Measurements from ENCODE around the gene THBS2.
"Not testable (repeated sequence)": the region's sequence is repeated elsewhere in the genome, so short reads cannot be mapped to it uniquely, and the experiment has no call there.

The THBS2 gene

DNA sequence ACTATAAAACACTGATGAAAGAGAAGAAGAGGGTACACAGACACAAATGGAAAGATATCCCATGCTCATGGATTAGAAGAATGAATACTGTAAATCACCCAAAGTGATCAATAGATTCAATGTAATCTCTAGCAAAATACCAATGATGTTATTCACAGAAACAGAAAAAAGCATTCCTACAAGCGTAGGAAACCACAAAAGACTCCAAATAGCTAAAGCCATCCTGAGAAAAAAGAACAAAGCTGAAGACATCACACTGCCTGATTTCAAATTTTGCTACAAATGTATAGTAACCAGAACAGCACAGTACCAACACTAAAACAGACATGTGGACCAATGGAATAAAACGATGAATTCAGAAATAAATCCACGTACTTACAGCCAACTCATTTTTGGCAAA, 43.0 kb downstream of the THBS2 start:
- DNase-seq (ENCODE audit: low spot score) = no peak

DNA sequence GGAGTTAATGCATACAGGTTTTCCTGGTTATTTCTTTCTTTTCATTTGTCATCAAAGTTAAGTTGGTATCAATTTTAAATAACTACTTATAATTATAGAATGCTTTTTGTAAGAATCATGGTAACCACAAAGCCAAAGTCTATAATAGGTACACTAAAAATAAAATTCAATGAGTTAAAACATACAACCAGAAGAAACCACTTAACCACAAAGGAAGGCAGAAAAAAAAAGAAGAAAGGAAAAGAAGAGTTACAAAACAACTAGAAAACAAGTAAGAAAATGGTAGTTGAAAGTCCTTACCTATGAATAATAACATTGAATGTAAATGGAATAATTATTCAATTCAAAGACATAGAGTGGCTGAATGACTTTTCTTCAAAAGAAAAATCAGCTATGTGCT, 45.6 kb downstream of the THBS2 start:
- no peak for DNase-seq (ENCODE audit: low spot score)

DNA sequence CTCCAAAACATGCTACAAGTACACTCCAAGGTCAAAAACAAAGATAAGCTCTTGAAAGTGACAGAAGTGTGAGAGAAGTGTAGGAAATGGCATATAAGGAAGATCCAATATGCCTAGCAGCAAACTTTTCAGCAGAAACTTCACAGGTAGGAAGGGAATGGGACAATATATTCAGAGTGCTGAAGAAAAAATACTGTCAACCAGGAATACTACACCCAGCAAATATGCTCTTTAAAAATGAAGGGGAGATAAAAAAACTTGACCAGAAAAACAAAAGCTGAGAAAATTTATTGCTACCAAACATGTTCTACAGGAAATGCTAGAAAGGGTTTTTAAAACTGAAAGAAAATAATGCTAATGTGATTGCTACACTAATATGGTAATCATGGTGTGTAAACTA, 46.2 kb downstream of the THBS2 start:
- no peak for DNase-seq (ENCODE audit: low spot score)

DNA sequence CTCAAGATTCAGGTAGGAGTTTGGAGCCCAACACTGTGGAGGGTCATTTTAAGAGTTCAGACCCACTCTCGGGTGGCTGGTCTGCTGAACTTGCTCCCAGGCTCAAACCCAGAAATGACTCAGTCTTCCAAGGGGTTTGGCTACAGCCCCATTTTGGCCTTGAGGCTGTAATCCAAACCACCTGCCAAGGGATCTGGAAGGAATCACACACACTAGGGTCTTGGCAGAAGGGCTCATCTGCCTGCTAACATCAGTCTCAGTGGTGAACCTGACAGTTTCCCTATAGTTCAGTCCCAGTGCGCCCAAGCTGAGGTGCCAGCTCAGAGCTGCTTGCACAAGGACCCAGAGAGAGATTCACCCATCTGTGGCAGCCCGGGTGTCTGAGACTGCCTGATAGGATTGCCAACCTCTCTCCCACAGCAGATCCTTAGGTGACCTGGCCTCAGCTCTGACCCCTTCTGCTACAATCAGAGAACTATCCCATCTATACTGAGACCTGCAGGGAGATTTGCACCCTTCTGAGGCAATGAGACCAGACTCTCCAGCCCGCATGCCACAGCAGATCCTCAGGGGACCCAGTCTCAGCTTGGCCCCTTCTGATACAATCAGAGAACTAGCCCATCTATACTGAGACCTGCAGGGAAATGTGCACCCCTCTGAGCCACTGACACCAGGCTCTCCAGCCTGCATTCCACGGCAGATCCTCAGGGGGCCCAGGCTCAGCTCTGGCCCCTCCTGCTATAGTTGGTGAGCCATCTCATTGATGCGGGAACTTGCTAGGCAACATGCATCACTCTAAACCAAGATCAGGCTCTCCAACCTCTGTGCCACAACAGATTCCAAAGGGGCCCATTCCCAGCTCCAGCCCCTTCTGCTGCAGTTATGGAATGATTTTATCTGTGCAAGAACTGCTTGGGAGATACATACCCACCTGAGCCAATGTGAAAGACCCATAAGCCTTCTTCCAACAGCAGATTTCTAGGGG, 48.2 kb downstream of the THBS2 start:
- DNase-seq (ENCODE audit: low spot score) = no peak

DNA sequence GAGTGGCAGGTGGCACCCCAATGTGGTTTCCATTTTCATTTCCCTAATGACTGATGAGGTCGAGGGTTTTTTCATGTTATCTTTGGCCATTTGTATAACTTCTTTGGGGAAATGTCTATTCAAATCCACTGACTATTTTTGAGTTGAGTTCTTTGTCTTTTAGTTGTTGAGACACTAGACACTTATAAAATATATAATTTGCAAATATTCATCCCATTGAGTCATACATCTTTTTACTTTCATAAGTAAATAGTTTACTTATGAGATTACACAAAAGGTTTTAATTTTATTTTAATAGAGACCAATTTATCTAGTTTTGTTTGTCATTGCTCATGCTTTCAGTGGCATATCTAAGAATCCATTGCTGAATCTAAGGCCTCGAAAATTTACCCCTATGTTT, 49.5 kb downstream of the THBS2 start:
- no peak for DNase-seq (ENCODE audit: low spot score)

DNA sequence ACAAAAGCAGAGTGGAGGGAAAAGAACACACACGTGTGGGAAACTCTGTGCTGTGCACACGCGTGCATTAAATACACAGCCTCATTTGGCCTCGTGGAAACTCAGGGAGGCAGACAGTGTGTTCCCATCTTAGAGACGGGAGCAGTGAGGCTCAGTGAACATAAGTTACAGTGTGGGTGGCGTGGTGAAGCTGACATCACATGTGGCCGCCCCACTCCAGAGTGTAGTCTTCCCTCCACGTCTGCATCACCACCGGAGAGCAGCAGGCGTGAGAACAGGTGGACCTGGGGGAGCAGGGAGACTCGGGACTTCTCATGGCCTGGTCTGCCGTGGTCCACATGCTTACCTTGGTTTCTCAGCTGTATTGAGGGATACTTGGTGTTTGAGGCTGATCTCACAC, 51.7 kb downstream of the THBS2 start:
- no peak for DNase-seq (ENCODE audit: low spot score)

DNA sequence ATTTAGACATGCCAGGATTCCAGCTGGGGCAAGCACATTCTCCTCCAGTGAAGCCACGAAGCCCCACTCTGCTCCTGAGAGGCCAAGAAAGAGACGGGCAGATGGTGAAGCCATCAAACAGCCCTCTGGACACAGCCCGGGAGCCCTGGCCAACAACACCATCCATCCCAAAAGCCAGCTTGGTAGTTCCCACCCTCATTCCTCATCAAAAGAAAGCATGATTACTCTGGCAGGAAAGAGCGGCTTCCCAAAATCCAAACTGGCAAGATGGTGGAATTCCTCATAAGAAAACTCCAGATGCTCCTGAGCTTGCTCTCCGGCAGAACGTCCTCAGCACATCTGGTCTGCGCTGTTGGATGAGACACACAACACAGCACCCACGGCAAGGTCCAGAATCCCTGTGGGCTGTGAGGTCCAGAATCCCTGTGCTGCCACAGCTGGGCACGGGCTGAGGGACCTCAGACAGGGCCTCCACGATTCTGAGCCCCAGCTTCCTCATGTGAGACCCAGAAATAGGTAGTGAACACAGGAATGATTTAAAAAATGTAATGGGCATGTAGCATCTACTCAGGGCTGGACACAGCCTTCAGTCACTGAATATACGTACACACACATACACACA, 52.6 kb downstream of the THBS2 start:
- DNase-seq (ENCODE audit: low spot score) = no peak

DNA sequence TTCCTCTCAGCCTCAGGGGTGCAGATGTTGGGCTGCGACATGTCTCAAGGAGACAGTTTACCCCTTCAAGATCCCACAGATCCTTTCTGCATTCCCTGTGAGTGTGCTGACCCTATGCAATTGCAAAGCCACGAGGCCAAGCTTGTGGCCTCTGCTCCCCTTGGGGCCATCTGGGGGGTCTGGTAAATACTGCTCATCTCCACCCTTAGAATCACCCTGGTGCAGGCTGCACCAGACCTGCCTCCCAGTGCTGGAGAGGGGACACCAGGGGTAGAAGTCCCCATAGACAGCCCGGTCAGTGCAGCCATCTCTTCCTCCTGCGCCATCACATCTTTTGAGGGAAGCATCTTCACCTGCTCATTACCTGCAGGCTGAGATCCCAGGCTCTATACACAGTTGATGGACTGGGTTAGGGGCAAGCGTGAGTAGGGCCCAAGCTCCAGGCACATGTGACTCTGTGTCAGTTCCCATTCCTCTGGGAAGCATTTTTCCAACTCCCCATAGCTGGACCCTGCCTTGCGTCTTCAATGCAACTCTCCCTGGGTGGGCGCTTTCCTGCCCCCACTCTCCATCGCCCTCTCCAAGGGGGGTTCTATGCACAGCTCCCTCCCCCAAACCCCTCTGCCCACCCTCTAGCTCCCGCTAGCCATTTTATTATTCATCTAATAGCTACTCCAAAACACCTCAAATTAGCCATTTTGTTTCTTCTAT, 53.9 kb downstream of the THBS2 start:
- DNase-seq (ENCODE audit: low spot score) = no peak

DNA sequence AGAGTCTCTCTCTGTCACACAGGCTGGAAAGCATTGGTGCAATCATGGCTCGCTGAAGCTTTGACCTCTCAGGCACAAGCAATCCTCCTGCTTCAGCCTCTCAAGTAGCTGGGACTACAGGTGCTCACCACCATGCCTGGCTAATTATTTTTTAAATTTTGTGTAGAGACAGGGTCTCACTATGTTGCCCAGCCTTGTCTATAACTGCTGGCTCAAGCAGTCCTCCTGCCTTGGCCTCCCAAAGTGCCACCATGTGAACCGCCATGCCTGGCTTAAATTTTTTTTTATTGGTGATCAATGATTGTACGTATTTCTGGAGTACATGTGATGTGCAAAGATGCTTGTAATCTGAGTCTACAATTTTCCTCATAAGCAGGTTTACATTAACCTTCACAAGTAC, 54.8 kb downstream of the THBS2 start:
- DNase-seq (ENCODE audit: low spot score) = no peak

DNA sequence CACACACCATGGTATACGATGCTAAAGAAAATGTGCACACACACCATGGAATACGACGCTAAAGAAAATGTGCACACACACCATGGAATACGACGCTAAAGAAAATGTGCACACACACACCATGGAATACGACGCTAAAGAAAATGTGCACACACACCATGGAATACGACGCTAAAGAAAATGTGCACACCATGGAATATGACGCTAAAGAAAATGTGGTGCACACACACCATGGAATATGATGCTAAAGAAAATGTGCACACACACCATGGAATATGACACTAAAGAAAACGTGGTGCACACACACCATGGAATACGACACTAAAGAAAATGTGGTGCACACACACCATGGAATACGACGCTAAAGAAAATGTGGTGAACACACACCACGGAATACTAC, 55.7 kb downstream of the THBS2 start:
- DNase-seq (ENCODE audit: low spot score) = not testable (repeated sequence)

DNA sequence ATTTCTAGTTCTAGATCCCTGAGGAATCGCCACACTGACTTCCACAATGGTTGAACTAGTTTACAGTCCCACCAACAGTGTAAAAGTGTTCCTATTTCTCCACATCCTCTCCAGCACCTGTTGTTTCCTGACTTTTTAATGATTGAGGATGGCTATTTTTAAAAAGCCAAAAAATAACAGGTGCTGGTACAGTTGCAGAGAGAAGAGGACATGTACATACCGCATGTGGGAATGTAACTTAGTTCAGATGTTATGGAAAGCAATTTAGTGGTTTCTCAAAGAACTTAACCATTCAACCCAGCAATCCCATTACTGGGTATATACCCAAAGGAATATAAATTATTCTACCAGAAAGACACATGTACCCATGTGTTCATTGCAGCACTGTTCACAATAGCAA, 57.4 kb downstream of the THBS2 start:
- DNase-seq (ENCODE audit: low spot score) = not testable (repeated sequence)

DNA sequence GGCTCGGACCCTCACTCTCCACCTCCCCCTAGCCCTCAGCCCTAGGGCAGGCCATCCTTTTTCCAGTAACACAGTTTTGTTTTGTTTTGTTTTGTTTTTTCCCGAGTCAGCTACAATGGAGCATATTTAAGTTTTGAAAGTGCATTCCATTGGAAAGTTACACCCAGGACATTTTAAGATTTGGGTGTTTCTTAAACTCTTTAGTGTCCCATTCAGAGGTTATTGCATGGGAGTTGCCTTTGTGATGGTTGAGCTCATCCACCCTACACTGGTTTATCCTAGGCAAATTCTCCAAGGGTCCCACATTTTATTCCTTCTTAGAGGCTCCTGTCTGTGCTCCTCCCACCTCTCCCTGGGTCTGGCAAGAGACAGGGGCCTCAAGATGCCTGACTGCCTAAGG, 58.9 kb downstream of the THBS2 start:
- DNase-seq (ENCODE audit: low spot score) = no peak

DNA sequence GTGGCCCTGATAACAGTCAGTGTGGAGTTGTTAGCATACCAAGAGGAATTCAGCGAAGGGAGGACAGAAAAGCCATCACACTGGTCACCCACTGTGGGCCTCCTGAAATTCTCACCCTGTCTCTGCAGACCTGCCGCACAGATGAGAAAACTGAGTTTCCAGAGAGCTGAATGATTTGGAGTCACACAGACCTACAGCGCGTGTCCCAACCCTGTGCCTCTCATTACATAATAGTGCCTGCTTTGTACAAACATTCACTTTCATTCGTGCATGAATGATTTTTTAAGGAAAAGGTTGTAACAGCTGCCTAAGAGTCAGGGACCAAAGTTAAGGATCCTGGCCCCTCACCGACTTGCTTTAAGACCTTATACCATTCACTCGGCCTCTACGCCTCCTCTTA, 62.7 kb downstream of the THBS2 start:
- no peak for DNase-seq (ENCODE audit: low spot score)

DNA sequence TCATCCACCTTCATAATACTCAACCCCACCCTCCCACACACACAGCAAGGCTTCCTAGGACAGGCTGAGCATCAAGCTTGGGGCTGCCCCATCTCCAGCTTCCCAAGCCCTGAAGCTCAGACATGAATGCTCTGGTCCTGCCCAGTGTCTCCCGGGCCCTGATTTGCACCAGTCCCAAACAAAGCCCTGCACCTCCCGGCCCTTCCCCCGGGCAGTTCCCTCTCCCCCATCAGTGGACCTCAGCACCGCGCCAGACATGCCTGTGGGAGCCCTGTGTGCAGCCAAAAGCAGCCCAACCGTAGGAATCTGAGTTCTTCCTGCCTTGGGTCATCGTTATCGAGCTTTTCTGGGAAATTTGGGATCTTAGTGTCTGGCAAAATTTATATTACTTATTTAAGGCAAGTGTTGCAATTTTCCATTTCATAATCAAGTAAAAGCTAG, 63.5 kb downstream of the THBS2 start:
- no peak for DNase-seq (ENCODE audit: low spot score)

DNA sequence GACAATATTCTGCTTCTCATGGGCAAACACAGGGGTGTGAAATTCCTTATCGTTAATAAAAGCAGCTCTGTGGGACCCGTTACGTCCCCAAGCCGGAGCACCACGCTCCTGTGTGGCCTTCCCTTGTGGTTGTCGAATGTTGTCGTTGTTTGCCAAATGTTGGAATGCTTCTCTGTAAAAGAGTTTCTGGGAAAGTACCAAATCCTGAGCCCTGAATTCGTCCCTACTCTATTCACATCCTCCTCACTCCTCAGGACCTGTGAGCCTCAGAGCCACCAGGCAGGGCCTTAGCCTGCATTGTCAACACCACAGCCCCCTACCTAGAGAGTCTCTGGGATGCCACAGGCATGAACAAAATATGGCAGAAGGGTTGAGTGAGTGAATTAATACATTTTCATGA, 64.0 kb downstream of the THBS2 start:
- no peak for DNase-seq (ENCODE audit: low spot score)

DNA sequence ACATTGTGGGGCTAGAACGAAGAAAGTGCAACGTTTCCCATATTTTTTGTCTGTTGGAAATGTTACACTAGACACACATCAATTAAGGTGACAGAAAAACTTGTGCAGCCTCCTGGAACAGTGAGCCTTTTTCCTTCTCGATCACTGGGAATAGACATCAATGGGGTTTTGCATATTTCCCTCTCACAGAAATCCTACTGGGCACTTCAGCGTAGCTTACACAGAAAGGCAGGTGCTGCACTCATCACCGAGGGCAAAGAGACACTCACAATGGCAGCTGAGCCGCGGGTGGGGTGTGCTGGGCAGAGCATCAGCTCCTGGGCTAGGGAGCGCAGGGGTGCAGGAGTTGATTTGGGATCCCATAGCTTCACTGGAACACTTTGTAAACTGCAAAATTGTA, 64.5 kb downstream of the THBS2 start:
- no peak for DNase-seq (ENCODE audit: low spot score)

DNA sequence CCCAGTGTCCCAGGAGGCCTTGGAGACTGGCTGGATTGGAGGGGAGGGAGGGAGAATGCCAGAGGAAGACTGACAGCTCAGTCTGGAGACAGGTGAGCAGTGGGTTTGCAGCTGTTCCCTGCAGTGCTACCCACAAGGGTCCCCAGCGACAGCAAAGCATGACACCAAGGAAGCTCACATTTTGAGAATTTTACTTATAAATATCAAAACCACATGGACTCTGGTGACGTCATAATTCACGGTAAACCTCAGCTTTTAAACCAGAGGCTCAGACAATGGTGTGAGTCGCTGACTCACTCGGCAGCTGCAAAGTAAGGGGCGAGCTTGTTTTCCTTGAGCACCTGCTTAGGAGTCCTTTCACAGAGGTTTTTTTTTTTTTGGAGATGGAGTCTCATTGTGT, 65.2 kb downstream of the THBS2 start:
- DNase-seq (ENCODE audit: low spot score) = no peak

DNA sequence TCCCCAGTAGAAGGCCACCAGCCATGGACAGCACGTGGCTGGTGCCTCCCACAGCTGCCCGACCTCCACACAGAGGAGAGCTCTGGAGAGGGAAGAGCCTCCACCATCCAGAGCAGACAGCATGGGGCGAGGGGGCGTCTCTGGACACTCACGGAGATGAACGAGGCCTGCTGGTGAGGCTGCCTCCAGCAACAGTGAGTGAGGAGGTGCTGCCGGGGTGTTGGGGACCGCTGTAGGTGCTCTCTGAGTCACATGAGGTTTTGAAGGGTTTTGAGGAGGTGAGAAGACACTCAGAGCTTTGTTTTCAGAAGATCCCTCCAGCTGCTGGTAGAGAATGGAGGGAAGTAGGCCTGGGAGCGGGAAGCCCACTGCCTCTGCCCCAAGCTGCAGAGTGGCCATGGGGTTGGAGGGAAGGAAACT, 65.6 kb downstream of the THBS2 start:
- DNase-seq (ENCODE audit: low spot score) = no peak

DNA sequence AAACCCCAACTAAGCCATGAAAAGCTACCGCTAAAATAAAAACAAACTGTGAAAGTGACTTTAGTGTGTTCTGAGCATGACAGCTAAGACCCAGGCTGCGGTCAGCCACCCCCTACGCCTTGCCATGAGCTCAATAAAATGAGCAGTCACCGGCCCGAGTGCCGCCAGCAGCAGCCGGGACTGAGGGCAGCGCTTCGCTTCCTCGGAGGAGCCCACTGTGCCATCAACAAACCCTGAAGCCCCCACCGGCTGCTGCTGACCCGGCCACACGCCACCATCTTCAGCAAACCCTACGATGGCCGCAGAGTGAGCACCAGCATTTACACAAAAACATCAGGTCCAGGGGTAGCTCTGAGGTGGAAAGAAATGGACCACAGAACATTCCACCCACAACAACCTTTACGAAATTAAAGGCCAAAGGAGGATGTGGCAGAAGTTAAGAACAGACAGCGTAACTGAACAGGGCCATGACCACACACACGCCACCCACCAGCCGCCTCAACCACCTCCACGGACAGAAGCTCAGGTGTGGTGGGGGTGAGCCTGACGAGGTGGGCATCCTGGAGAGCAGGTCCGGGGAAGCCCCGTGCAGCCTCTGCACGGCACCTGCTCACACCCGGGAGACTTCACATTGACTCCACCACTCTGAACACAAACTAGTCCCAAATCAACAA, 67.0 kb downstream of the THBS2 start:
- no peak for DNase-seq (ENCODE audit: low spot score)

DNA sequence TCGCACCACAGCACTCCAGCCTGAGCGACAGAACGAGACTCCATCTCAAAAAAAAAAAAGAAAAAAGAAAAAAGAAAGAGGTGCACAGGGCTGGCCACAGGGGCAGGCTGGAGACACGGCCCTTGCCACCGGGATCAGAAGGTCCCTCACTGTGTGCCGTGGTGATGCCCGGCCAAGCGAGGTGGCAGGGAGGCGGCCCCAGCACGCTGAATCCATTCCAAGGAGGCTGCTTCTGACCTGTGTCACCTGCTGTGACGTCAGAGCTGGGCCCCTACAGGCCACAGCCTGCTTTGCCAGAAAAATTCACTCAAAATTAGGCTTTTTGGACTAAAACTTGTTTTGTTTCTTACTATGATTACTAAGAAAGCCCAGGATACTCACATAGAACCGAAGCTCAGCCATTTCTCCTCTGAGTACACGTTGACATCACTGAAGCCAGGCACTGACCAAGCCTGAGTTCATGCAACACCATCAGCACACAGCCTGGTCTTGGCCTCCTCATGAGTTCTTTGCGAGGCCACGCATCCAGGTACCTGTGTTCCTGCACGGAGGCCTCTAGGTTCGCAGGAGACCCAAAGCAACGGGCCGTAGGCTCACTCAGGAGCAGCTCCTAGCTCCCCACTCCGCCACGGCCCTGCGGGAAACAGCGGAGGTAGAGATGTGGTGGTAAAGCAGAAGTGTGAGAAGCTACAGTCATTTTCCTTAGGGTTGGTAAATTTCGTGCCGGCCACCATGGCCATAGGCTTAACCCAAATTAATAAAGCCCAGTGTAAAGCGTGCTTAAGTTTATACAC, 67.8 kb downstream of the THBS2 start:
- DNase-seq (ENCODE audit: low spot score) = no peak

DNA sequence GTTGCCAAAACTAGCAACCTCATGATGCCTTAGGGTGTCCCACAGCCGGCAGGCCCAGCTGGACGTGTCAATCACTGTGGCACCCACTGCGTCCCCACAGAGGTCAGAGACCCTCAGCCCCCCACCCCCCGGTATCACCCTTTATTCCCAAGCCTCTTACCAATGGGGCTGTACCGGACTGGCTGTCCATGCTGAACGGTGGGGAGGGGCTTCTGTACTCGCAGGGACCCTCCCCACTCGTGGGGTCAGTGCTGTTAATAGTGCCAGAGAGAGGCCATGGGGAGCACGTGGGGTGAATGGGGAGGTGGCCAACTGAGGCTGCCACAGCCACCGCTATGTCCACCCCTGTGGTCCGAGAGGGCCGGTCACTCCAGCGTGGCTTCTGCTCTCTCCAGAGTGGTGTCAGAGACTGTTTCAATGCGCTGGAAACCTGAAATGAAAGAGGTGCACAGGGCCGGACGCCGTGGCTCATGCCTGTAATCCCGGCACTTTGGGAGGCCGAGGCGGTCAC, 68.6 kb downstream of the THBS2 start:
- DNase-seq (ENCODE audit: low spot score) = no peak

Data from hematopoietic multipotent progenitor cell treated with erythropoietin and hydrocortisone succinate and interleukin-3 and kit ligand, for 15 days (in vitro differentiated cells).